WTC11 (cell line): ENCODE measurements around the gene EVA1A. TPM values are rescaled to one million over a fixed set of nuclear protein-coding genes. Genes with fewer than 3 reads are reported as not detected.

Experiments used
- ATAC-seq: fragments of 200-7000 bp; cut with Tn5 transposase; 2 replicates; pipeline ENCODE4 v1.10.0; 2021; ENCODE audit warnings: mild to moderate bottlenecking, moderate library complexity
- CTCF ChIA-PET: fragments of 300-600 bp; sonication (Branson Sonifier 250); formaldehyde crosslinking; loops from one replicate; lab custom pipeline; 2021; ENCODE audit warnings: antibody characterized with exemption; lab: Charles Lee
- POLR2A ChIA-PET: fragments of 350-600 bp; sonication (Branson Sonifier 250); formaldehyde crosslinking; loops from one replicate; lab custom pipeline; 2021; ENCODE audit warnings: antibody characterized with exemption; lab: Charles Lee
- DNase-seq: peaks from one replicate; pipeline ENCODE4 v3.0.0; 2021; ENCODE audit warnings: low spot score
- H3K27ac Mint-ChIP-seq: 2 replicates; pipeline ENCODE4 v1.8.0; 2021; ENCODE audit warnings: mixed read lengths
- H3K27me3 Mint-ChIP-seq: 2 replicates; pipeline ENCODE4 v1.8.0; 2021; ENCODE audit warnings: low read depth, mild to moderate bottlenecking, moderate library complexity, mixed read lengths
- H3K36me3 Mint-ChIP-seq: 2 replicates; pipeline ENCODE4 v1.8.0; 2021; ENCODE audit warnings: mixed read lengths
- H3K4me1 Mint-ChIP-seq: 2 replicates; pipeline ENCODE4 v1.8.0; 2022; ENCODE audit warnings: mixed read lengths
- H3K4me3 Mint-ChIP-seq: 2 replicates; pipeline ENCODE4 v1.8.0; 2021; ENCODE audit warnings: mild to moderate bottlenecking, moderate library complexity, mixed read lengths
- H3K9me3 Mint-ChIP-seq: 2 replicates; pipeline ENCODE4 v1.8.0; 2021; ENCODE audit warnings: mixed read lengths
- AFF4 ChIP-seq: sonication (generic); formaldehyde crosslinking; IDR thresholded peaks from 2 replicates; pipeline ENCODE4 v1.8.1; 2023; ENCODE audit warnings: mild to moderate bottlenecking, missing genetic modification reagents, borderline replicate concordance
- ATF1 ChIP-seq: sonication (generic); formaldehyde crosslinking; IDR thresholded peaks from 2 replicates; pipeline ENCODE4 v1.8.1; 2023; ENCODE audit warnings: mild to moderate bottlenecking, moderate library complexity, missing genetic modification reagents
- ATF6 ChIP-seq: sonication (generic); formaldehyde crosslinking; IDR thresholded peaks from 2 replicates; pipeline ENCODE4 v1.8.1; 2023; ENCODE audit warnings: mild to moderate bottlenecking, missing genetic modification reagents
- E2F4 ChIP-seq: sonication (generic); formaldehyde crosslinking; IDR thresholded peaks from 2 replicates; pipeline ENCODE4 v1.8.1; 2022; ENCODE audit warnings: low read depth, mild to moderate bottlenecking, moderate library complexity, missing genetic modification reagents, borderline replicate concordance
- ELF4 ChIP-seq: sonication (generic); formaldehyde crosslinking; IDR thresholded peaks from 2 replicates; pipeline ENCODE4 v1.8.1; 2022; ENCODE audit warnings: low read depth, mild to moderate bottlenecking, moderate library complexity, missing genetic modification reagents
- ESRRA ChIP-seq: sonication (generic); formaldehyde crosslinking; IDR thresholded peaks from 2 replicates; pipeline ENCODE4 v1.8.1; 2022; ENCODE audit warnings: mild to moderate bottlenecking, missing genetic modification reagents, borderline replicate concordance
- ETV6 ChIP-seq: sonication (generic); formaldehyde crosslinking; IDR thresholded peaks from 2 replicates; pipeline ENCODE4 v1.8.1; 2022; ENCODE audit warnings: mild to moderate bottlenecking, missing genetic modification reagents
- JAZF1 ChIP-seq: fragments of 250-450 bp; sonication (Bioruptor Pico); IDR thresholded peaks from 2 replicates; pipeline ENCODE4 v1.9.0; 2021; ENCODE audit warnings: moderate library complexity, mild to moderate bottlenecking, inconsistent platforms
- NR1H2 ChIP-seq: sonication (generic); formaldehyde crosslinking; IDR thresholded peaks from 2 replicates; pipeline ENCODE4 v1.9.0; 2021; ENCODE audit warnings: mild to moderate bottlenecking, moderate library complexity, missing genetic modification reagents
- PRDM15 ChIP-seq: sonication (generic); formaldehyde crosslinking; IDR thresholded peaks from 2 replicates; pipeline ENCODE4 v1.8.0; 2022; ENCODE audit warnings: missing genetic modification reagents
- SMAD4 ChIP-seq: sonication (generic); formaldehyde crosslinking; IDR thresholded peaks from 2 replicates; pipeline ENCODE4 v1.8.0; 2022; ENCODE audit warnings: mild to moderate bottlenecking, missing genetic modification reagents
- USF2 ChIP-seq: sonication (generic); formaldehyde crosslinking; IDR thresholded peaks from 2 replicates; pipeline ENCODE4 v1.8.1; 2023; ENCODE audit warnings: mild to moderate bottlenecking, missing genetic modification reagents, moderate library complexity
- total RNA-seq: library from RNA; stranded (reverse); gene quantifications from 3 replicates; pipeline ENCODE4 v1.2.3, GENCODE V29; 2021

EVA1A gene
- total RNA-seq, 1 experiment from 2014 or later = 4.1 TPM

- ATAC-seq = no peak
- H3K36me3 Mint-ChIP-seq = no peaks in the 10 kb centered on the region
Observed at GRCh38 chr2:75580606-75581005, 19.9 kb upstream of the EVA1A start.

GRCh38 chr2:75580156-75580555 is 19.4 kb upstream of the EVA1A start:
- ATAC-seq (no peak), DNase-seq (no peak)
- H3K27me3 Mint-ChIP-seq = no peaks in the 10 kb centered on the region; the same call in 1 of the 2 replicates
- peaks cover 7% of the 10 kb centered on the region for H3K9me3 Mint-ChIP-seq
- no peak overlapping the region for H3K27ac Mint-ChIP-seq
- no peaks in the 10 kb centered on the region for H3K4me1 Mint-ChIP-seq
- no peak overlapping the region for H3K4me3 Mint-ChIP-seq
- no peaks in the 10 kb centered on the region for H3K36me3 Mint-ChIP-seq
- ChIA-PET CTCF (interaction anchor here (1.1 kb wide), 1 partner anchor 9 kb away, joined by 3 read pairs; no protein-coding TSS in a partner anchor), POLR2A (no interaction called here)
- no peak for TF ChIP-seq SMAD4 (CRISPR knock-in tag)
- no peak for TF ChIP-seq NR1H2 (CRISPR knock-in tag)
- TF ChIP-seq ETV6 = no peak
- no peak for TF ChIP-seq JAZF1
- no peak for TF ChIP-seq ESRRA
- no peak for TF ChIP-seq ATF6 (CRISPR knock-in tag)
- TF ChIP-seq E2F4 (CRISPR knock-in tag) = no peak

More at GRCh38 chr2:75580606-75581005, 19.9 kb upstream of the EVA1A start:
- Mint-ChIP-seq H3K9me3 (peaks cover 7% of the 10 kb centered on the region), H3K4me3 (no peak overlapping the region), H3K4me1 (no peaks in the 10 kb centered on the region), H3K27me3 (no peaks in the 10 kb centered on the region; the same call in 1 of the 2 replicates), H3K27ac (no peak overlapping the region)
- TF ChIP-seq PRDM15 (no peak), AFF4 (CRISPR knock-in tag) (no peak), ATF1 (CRISPR knock-in tag) (no peak), ETV6 (no peak), ELF4 (CRISPR knock-in tag) (no peak), USF2 (CRISPR knock-in tag) (no peak)
- POLR2A ChIA-PET = no interaction called here
- CTCF ChIA-PET = interaction anchor here (1.1 kb wide), 1 partner anchor 10 kb away, joined by 3 read pairs; no protein-coding TSS in a partner anchor
- no peak for DNase-seq
